Stimulated activated CD8-positive, alpha-beta memory T cell treated with anti-CD3 and anti-CD28 coated beads, Interleukin-7, amount 100 ng/mL, for 24 hours (primary cell): Measurements from ENCODE around the gene IWS1.
"Not testable (repeated sequence)": the region's sequence is repeated elsewhere in the genome, so short reads cannot be mapped to it uniquely, and the experiment has no call there.

Experiments
- DNase-seq: peaks from one replicate; pipeline ENCODE4 v3.0.0-alpha.2; 2020; ENCODE audit warnings: low read depth

Gene IWS1

GRCh38 chr2:127454595-127455565 lies 71.4 kb downstream of the IWS1 start:
- DNase-seq: no peak

GRCh38 chr2:127453392-127454171 lies 72.7 kb downstream of the IWS1 start:
- DNase-seq: no peak

GRCh38 chr2:127453013-127453391 lies 73.3 kb downstream of the IWS1 start:
- DNase-seq: no peak

- not testable (repeated sequence) for DNase-seq
These were observed 73.9 kb downstream of the IWS1 start for GRCh38 chr2:127452423-127452822.

GRCh38 chr2:127451981-127452380 lies 74.3 kb downstream of the IWS1 start:
- DNase-seq: no peak

GRCh38 chr2:127449898-127450297 lies 76.4 kb downstream of the IWS1 start:
- DNase-seq: no peak

GRCh38 chr2:127449414-127449813 lies 76.9 kb downstream of the IWS1 start:
- DNase-seq: no peak

GRCh38 chr2:127448526-127448925 lies 77.8 kb downstream of the IWS1 start:
- DNase-seq: no peak

GRCh38 chr2:127439343-127439742 lies 86.9 kb downstream of the IWS1 start:
- no peak for DNase-seq

- no peak for DNase-seq
These were observed 88.2 kb downstream of the IWS1 start for GRCh38 chr2:127437781-127438726.

- DNase-seq: no peak
These were observed 89.2 kb downstream of the IWS1 start for GRCh38 chr2:127437056-127437455.

GRCh38 chr2:127434515-127434914 lies 91.8 kb downstream of the IWS1 start:
- no peak for DNase-seq

GRCh38 chr2:127431408-127432023 lies 94.8 kb downstream of the IWS1 start:
- DNase-seq: no peak
